GM12801 (cell line): ENCODE measurements around the gene SHQ1.

ENCODE experiments used
- CTCF ChIP-seq: IDR thresholded peaks from one replicate; pipeline ENCODE4 v1.5.1; 2011; ENCODE audit warnings: control low read depth; ENCODE audit not compliant: insufficient read length; ENCODE audit errors: extremely low read depth

Gene SHQ1

GRCh38 chr3:72821161-72821781 lies 27.0 kb downstream of the SHQ1 start:
- no peak for TF ChIP-seq CTCF

GRCh38 chr3:72820415-72820814 lies 27.8 kb downstream of the SHQ1 start:
- no peak for TF ChIP-seq CTCF

GRCh38 chr3:72818905-72819304 lies 29.3 kb downstream of the SHQ1 start:
- no peak for TF ChIP-seq CTCF

- TF ChIP-seq CTCF = no peak
Observed at GRCh38 chr3:72818092-72818773, 30.0 kb downstream of the SHQ1 start.

GRCh38 chr3:72816862-72817355 lies 31.3 kb downstream of the SHQ1 start:
- TF ChIP-seq CTCF = no peak

- TF ChIP-seq CTCF = no peak
Observed at GRCh38 chr3:72814308-72814707, 33.9 kb downstream of the SHQ1 start.

GRCh38 chr3:72812201-72812600 lies 36.0 kb downstream of the SHQ1 start:
- TF ChIP-seq CTCF = no peak
